CD4-positive, alpha-beta T cell (primary cell): ENCODE results near the gene LDLRAD4. TPM values are rescaled to one million over a fixed set of nuclear protein-coding genes. Genes with fewer than 3 reads are reported as not detected.

Experiments used
- ATAC-seq: fragments of 200-7000 bp; cut with Tn5 transposase; one replicate; pipeline ENCODE4 v1.10.0; 2022; ENCODE audit warnings: mild to moderate bottlenecking; ENCODE audit not compliant: poor library complexity
- CTCF ChIA-PET: fragments of 350-600 bp; sonication (Branson Sonifier 250); formaldehyde crosslinking; loops from one replicate; lab custom pipeline; 2021; ENCODE audit warnings: antibody characterized with exemption, inconsistent platforms; lab: Charles Lee
- POLR2A ChIA-PET: fragments of 350-600 bp; sonication (Branson Sonifier 250); formaldehyde crosslinking; loops from one replicate; lab custom pipeline; 2021; ENCODE audit warnings: antibody characterized with exemption, inconsistent platforms; lab: Charles Lee
- DNase-seq, 14 experiments: peaks; one replicate each; pipeline ENCODE4 v3.0.0-alpha.2; 2013 to 2020; ENCODE audit warnings: mixed read lengths in 2 of 14
- H3K27ac ChIP-seq, 2 donors: one replicate each; pipeline versions ENCODE4 v1.5.1 to v1.7.0; 2013; ENCODE audit warnings: low read length in 2 of 2, low read depth in 1 of 2, mild to moderate bottlenecking in 1 of 2
- H3K27me3 ChIP-seq, 2 experiments: 1 replicate in 1 of 2; 2 replicates in 1 of 2; pipeline versions ENCODE4 v1.6.1 to v1.7.0; 2013; ENCODE audit warnings: low read length in 2 of 2, control low read depth in 1 of 2, mild to moderate bottlenecking in 1 of 2, moderate library complexity in 1 of 2; ENCODE audit not compliant: insufficient read depth in 2 of 2, control insufficient read depth in 1 of 2
- H3K36me3 ChIP-seq: one replicate; pipeline ENCODE4 v1.6.1; 2013; ENCODE audit warnings: low read length, control low read depth; ENCODE audit not compliant: insufficient read depth
- H3K4me1 ChIP-seq: one replicate; pipeline ENCODE4 v1.6.1; 2013; ENCODE audit warnings: low read length, control low read depth; ENCODE audit not compliant: insufficient read depth
- H3K4me3 ChIP-seq: one replicate; pipeline ENCODE4 v1.5.1; 2013; ENCODE audit warnings: mild to moderate bottlenecking, low read length, moderate library complexity
- H3K9me3 ChIP-seq, 2 experiments: 1 replicate in 1 of 2; 2 replicates in 1 of 2; pipeline versions ENCODE4 v1.6.1 to v1.7.0; 2013; ENCODE audit warnings: low read length in 2 of 2, mild to moderate bottlenecking in 2 of 2, control low read depth in 1 of 2, moderate library complexity in 1 of 2; ENCODE audit not compliant: control insufficient read depth in 1 of 2, insufficient read depth in 1 of 2
- H3K27ac Mint-ChIP-seq: one replicate; pipeline ENCODE4 v1.8.0; 2020; ENCODE audit warnings: mixed read lengths
- H3K27me3 Mint-ChIP-seq: one replicate; pipeline ENCODE4 v1.8.0; 2021; ENCODE audit warnings: mixed read lengths
- H3K36me3 Mint-ChIP-seq: one replicate; pipeline ENCODE4 v1.8.0; 2021; ENCODE audit warnings: low read depth, mixed read lengths
- H3K4me1 Mint-ChIP-seq: one replicate; pipeline ENCODE4 v1.8.0; 2021; ENCODE audit warnings: low read depth, mixed read lengths
- H3K4me3 Mint-ChIP-seq: one replicate; pipeline ENCODE4 v1.8.0; 2020; ENCODE audit warnings: mild to moderate bottlenecking, mixed read lengths
- H3K9me3 Mint-ChIP-seq: one replicate; pipeline ENCODE4 v1.8.0; 2020; ENCODE audit warnings: mixed read lengths
- CTCF ChIP-seq: fragments of 200-600 bp; IDR thresholded peaks from one replicate; pipeline ENCODE4 v1.8.0; 2022; ENCODE audit warnings: antibody characterized with exemption, mild to moderate bottlenecking
- intact Hi-C, 2 experiments: fragments of 100-400 bp; cut with DNase I in 1 of 2; cut with micrococcal nuclease in 1 of 2; formaldehyde crosslinking; loops; one replicate each; pipeline versions ENCODE4 v1.15.1 to v1.9.0; 2023 to 2025; cut with DNase I, micrococcal nuclease
- total RNA-seq, 174 experiments: library from RNA in 2 of 174; stranded (reverse) in 2 of 174; gene quantifications; one replicate each; pipeline ENCODE4 v1.2.3 and lab custom pipeline; 2021 to 2026

Gene LDLRAD4
- total RNA-seq, 2 experiments from 2014 or later = 51.9 to 52.7 TPM

- Mint-ChIP-seq H3K4me3 (no peak overlapping the region), H3K36me3 (no peaks in the 10 kb centered on the region), H3K27me3 (no peaks in the 10 kb centered on the region), H3K9me3 (no peaks in the 10 kb centered on the region), H3K4me1 (peaks cover 16% of the 10 kb centered on the region), H3K27ac (no peak overlapping the region)
- H3K27ac ChIP-seq = no peak overlapping the region
- peaks cover 0 to 6% of the 10 kb centered on the region in 2 experiments for H3K9me3 ChIP-seq
- H3K27me3 ChIP-seq = no peaks in the 10 kb centered on the region
- no peak overlapping the region for H3K4me3 ChIP-seq
- POLR2A ChIA-PET = interaction anchor here (0.7 kb wide), 1 partner anchor 1322 kb away, joined by 3 read pairs; no protein-coding TSS in a partner anchor
- no peak for TF ChIP-seq CTCF
- CTCF ChIA-PET = no interaction called here
- no peaks in the 10 kb centered on the region for H3K36me3 ChIP-seq
- ATAC-seq = no peak
- peaks cover 5% of the 10 kb centered on the region for H3K4me1 ChIP-seq
- intact Hi-C loops = no loop called here
- DNase-seq = no peak
Observed at GRCh38 chr18:13302040-13302439, 83.5 kb downstream of the LDLRAD4 start.

GRCh38 chr18:13302457-13303225 is 84.1 kb downstream of the LDLRAD4 start:
- TF ChIP-seq CTCF = no peak
- DNase-seq = no peak
- H3K4me1 Mint-ChIP-seq = peaks cover 15% of the 10 kb centered on the region
- H3K4me1 ChIP-seq = peaks cover 2% of the 10 kb centered on the region
- no peaks in the 10 kb centered on the region for H3K27me3 Mint-ChIP-seq
- CTCF ChIA-PET = no interaction called here
- POLR2A ChIA-PET = interaction anchor here (0.7 kb wide), 1 partner anchor 1323 kb away, joined by 3 read pairs; no protein-coding TSS in a partner anchor
- H3K4me3 Mint-ChIP-seq = no peak overlapping the region
- H3K27ac ChIP-seq = no peak overlapping the region
- no peaks in the 10 kb centered on the region for H3K36me3 Mint-ChIP-seq
- peaks cover 0 to 6% of the 10 kb centered on the region in 2 experiments for H3K9me3 ChIP-seq
- no peak for ATAC-seq
- intact Hi-C loops = no loop called here
- H3K9me3 Mint-ChIP-seq = no peaks in the 10 kb centered on the region
- no peaks in the 10 kb centered on the region for H3K27me3 ChIP-seq
- no peak overlapping the region for H3K4me3 ChIP-seq
- no peaks in the 10 kb centered on the region for H3K36me3 ChIP-seq
- H3K27ac Mint-ChIP-seq = no peak overlapping the region

GRCh38 chr18:13303756-13304364 is 85.3 kb downstream of the LDLRAD4 start:
- H3K4me1 Mint-ChIP-seq = peaks cover 26% of the 10 kb centered on the region
- Histone ChIP-seq H3K27me3 (no peaks in the 10 kb centered on the region), H3K27ac (no peak overlapping the region), H3K9me3 (no peaks in the 10 kb centered on the region), H3K4me1 (peaks cover 9% of the 10 kb centered on the region), H3K36me3 (no peaks in the 10 kb centered on the region), H3K4me3 (no peak overlapping the region)
- intact Hi-C loops = no loop called here
- ChIA-PET CTCF (no interaction called here), POLR2A (interaction anchor here (0.6 kb wide), 1 partner anchor 130 kb away, joined by 5 read pairs; no protein-coding TSS in a partner anchor)
- ATAC-seq = no peak
- H3K27ac Mint-ChIP-seq = no peak overlapping the region
- TF ChIP-seq CTCF = no peak
- no peaks in the 10 kb centered on the region for H3K36me3 Mint-ChIP-seq
- no peaks in the 10 kb centered on the region for H3K27me3 Mint-ChIP-seq
- H3K9me3 Mint-ChIP-seq = no peaks in the 10 kb centered on the region
- H3K4me3 Mint-ChIP-seq = no peak overlapping the region
- DNase-seq = no peak
